ENCODE results near the gene PDE4D.

- TF ChIP-seq, protein P1, sequence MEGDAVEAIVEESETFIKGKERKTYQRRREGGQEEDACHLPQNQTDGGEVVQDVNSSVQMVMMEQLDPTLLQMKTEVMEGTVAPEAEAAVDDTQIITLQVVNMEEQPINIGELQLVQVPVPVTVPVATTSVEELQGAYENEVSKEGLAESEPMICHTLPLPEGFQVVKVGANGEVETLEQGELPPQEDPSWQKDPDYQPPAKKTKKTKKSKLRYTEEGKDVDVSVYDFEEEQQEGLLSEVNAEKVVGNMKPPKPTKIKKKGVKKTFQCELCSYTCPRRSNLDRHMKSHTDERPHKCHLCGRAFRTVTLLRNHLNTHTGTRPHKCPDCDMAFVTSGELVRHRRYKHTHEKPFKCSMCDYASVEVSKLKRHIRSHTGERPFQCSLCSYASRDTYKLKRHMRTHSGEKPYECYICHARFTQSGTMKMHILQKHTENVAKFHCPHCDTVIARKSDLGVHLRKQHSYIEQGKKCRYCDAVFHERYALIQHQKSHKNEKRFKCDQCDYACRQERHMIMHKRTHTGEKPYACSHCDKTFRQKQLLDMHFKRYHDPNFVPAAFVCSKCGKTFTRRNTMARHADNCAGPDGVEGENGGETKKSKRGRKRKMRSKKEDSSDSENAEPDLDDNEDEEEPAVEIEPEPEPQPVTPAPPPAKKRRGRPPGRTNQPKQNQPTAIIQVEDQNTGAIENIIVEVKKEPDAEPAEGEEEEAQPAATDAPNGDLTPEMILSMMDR (IDR thresholded peaks at IDR 0.05), result no peak
- TF ChIP-seq POLR2A (IDR thresholded peaks at IDR 0.05), result no peak
These were observed 774.0 kb downstream of the PDE4D start for GRCh38 chr5:59119480-59119879.

Data from heart left ventricle (tissue), 13 donors.